Coronary artery (tissue), 2 donors: ENCODE results near the gene ZNF219.
A peak's percentile ranks its signal among the peaks of the same experiment; 100 is the strongest.

Experiments used
- DNase-seq: peaks from one replicate; pipeline ENCODE4 v3.0.0-alpha.2; 2017; ENCODE audit warnings: low spot score
- H3K27ac ChIP-seq, 2 donors: fragments of 200-600 bp; sonication (generic); one replicate each; pipeline ENCODE4 v1.5.1; 2016 to 2019
- H3K4me3 ChIP-seq: fragments of 200-600 bp; sonication (generic); 2 replicates; pipeline ENCODE4 v1.5.1; 2016; ENCODE audit warnings: mild to moderate bottlenecking, moderate library complexity
- TF ChIP-seq, protein P1 (sequence below): fragments of 200-600 bp; sonication (generic); IDR thresholded peaks from one replicate; pipeline ENCODE4 v1.5.1; 2019; ENCODE audit warnings: antibody characterized with exemption

ZNF219 gene

DNA sequence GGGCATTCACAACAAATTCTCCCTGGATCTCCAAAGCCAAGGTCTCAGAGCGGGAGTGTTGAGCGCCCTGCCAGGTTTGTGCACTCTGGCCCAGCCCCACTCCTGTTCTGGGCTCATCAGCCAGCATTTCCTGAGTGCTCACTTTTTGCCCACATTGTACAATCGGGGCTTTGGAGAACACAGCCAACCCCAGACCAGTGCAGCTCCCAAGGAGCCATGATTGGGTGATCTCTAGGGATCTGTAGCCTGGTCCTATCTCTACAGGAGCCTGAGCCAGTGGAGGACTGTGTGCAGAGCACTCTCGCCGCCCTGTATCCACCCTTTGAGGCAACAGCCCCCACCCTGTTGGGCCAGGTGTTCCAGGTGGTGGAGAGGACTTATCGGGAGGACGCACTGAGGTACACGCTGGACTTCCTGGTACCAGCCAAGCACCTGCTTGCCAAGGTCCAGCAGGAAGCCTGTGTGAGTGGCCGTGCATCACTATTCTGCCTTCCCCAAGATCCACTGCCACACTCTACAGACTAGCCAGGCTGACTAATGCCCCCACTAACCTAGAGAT is 25.6 kb downstream of the ZNF219 start:
- peak overlapping the region; percentile 80 for H3K4me3 ChIP-seq
- H3K27ac ChIP-seq: peak overlapping the region; percentile 93 to 97
- TF ChIP-seq, protein P1, sequence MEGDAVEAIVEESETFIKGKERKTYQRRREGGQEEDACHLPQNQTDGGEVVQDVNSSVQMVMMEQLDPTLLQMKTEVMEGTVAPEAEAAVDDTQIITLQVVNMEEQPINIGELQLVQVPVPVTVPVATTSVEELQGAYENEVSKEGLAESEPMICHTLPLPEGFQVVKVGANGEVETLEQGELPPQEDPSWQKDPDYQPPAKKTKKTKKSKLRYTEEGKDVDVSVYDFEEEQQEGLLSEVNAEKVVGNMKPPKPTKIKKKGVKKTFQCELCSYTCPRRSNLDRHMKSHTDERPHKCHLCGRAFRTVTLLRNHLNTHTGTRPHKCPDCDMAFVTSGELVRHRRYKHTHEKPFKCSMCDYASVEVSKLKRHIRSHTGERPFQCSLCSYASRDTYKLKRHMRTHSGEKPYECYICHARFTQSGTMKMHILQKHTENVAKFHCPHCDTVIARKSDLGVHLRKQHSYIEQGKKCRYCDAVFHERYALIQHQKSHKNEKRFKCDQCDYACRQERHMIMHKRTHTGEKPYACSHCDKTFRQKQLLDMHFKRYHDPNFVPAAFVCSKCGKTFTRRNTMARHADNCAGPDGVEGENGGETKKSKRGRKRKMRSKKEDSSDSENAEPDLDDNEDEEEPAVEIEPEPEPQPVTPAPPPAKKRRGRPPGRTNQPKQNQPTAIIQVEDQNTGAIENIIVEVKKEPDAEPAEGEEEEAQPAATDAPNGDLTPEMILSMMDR: no peak
- no peak for DNase-seq

DNA sequence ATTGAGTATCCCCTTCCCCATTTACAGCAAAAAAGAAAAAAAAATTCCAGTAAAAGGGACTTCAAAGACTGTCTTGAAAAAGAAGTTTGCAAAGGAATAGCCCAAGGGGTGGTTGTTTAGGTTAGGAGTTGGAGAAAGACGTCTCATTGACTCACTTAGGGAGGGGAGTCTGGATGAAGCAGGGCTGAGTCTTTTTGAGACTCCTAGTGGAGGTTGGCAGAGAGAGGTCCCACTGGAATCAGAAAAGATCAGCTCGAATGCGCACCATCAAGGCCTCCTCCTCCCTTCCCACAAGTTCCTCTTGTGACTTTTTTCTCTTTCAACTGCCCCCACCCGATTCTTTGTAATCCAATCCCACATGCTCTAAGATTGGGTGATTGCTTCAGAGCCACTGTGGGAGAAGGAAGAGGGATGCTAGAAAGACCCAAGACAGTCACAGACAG is 26.4 kb downstream of the ZNF219 start:
- Histone ChIP-seq H3K4me3 (peak overlapping the region; percentile 80), H3K27ac (peak overlapping the region; percentile 93 to 97)
- no peak for DNase-seq
- TF ChIP-seq, protein P1: no peak

DNA sequence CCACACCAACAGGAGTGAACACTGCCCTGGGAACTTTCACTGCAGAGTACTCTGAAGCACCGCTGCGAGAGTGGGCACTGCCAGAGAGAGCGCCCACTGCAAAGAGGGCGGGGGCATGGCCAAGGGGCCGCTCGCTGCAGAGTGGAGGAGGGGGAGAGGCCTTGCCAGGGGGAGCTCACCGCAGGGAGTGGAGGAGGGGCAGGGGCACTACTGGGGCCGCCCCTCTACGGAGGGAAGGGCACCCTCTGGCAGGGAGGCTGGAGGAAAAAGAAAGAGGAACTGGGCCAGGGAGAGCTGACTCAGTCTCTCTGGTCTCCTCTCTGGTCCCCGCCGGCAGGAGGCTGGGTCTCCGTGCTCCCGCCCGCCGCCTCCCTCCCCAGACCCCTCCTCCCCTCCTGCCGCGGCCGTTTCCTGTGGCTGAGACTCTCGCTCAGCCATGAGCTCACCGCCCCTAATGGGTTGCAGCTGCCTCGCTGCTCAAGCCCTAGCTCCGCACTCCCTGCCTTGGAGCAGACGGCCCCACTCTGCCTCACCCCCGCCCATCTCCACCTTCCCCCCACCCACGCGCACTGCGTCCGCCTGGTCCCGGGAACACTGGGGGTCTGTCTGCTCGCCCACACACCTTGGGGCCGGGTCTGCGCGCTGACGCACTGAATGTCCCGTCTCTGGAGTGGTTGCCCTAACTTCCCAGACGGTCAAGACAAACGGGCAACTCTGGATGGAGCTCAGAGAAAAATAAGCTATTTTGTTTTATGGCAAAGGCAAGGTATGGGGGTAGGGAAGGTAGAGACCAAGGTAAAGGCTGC is 27.0 kb downstream of the ZNF219 start:
- TF ChIP-seq, protein P1: no peak
- H3K27ac ChIP-seq: peak overlapping the region; percentile 93 to 97
- peak; percentile 94 for DNase-seq
- peak overlapping the region; percentile 80 for H3K4me3 ChIP-seq

DNA sequence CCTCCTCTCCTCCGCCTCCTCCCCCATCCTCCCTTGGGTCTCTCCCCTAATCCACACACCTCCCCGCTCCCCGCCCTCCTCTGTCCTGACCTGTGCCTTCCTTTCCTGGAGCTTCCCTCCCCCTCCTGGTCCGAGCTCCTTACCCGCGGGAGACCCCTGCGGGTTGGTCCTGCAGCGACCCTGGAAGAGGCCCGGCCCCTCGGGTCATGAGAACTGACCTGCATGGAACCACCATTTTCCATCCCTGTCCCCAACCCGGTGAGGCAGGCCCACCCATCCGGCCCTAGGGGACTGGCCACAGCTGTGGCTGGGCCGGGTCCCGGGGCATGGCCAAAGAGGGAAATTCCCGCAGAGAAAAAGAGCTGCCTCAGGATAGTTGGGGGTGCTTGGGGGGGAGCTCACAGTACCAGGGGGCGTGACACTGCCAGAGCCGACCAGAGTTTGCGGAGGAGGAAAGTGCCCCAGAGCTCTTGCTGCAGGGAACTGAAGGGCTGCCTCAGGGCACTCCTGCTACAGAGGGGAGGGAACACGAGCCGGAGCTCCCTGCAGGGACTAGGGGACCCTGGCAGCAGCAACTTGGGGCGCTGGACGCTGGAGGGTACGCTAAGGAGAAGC is 27.7 kb downstream of the ZNF219 start:
- TF ChIP-seq, protein P1: no peak
- peak; percentile 83 for DNase-seq
- peak overlapping the region; percentile 93 to 97 for H3K27ac ChIP-seq
- peak overlapping the region; percentile 80 for H3K4me3 ChIP-seq

DNA sequence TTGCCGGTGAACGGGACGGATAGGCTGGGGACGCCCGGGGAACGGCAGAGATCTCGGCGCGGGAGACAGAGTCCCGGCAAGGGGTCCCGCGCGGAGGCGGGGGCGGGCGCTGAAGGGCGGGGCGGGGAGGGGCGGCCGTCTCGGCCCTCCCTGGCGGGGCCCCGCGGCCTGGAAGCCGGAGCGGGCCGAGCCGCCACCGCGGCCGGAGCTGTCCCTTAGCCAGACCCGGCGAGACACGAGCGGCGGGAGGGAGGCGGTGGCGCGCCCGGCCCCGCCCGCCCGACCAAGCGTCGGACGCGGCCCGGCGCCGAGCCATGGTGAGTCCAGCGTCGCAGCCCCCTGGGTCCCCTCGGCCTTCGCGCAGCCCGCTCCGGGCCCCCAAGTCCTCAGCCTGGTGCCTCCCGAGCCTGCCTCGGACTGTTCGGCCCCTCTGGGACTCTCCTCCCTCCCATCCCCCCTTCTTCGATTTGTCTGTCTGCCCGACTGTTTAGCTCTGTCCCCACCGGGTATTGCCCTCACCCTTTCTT is 28.3 kb downstream of the ZNF219 start, which contains the start of gene ARHGEF40:
TSS of gene ARHGEF40 (plus strand) at position 222 of the 527 bp plus-strand sequence. CDS start at position 315, 93 bp downstream.
- TF ChIP-seq, protein P1: no peak
- Histone ChIP-seq H3K4me3 (peak within 1 kb of the TSS; percentile 80), H3K27ac (peak within 1 kb of the TSS; percentile 93 to 97)
- no peak for DNase-seq

DNA sequence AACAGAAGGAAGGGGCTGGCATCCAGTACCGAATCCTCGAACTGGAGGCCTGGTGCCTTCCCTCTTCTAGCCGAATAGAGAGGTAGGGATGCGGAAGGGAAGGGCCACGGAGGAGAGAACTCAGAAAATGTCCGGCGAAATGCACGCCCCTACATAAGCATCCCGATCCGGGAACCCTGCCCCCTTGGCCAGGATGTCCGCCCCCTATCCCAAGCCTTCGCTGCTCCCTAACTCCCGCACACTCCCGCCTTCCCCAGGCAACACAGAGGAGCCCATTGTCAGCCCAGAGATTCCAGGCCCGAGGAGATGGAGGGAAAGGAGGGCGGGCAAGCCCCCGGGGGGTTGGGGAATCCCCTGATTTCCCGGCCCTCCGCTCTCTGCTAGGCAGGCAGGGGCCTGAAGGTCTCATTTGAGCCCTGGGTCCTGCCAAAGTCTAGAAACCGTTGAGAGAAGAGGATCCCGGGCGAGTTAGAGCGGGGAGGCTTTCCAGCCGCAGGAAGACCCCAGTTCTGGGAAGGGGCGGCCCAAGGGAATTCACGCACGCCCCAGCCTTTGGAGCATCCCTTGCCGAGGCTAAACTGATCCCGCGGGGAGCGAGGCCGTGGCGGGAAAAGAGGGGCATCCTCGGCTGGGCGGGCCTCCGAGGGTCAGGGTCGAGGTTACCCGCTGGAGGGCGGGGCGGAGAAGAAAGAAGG is 28.9 kb downstream of the ZNF219 start:
- no peak for DNase-seq
- TF ChIP-seq, protein P1: no peak
- Histone ChIP-seq H3K4me3 (peak overlapping the region; percentile 80), H3K27ac (peak overlapping the region; percentile 93 to 97)
